NCI-H2081 (cell line): Measurements from ENCODE around the gene P4HA1.

Experiments used
- DNase-seq, 2 experiments: peaks; one replicate each; lab custom pipeline; 2025; lab: John Stamatoyannopoulos, UW

P4HA1 gene

GRCh38 chr10:72981028-72981881 lies 115.4 kb downstream of the P4HA1 start:
- no peak for DNase-seq

- no peak for DNase-seq
Measured at GRCh38 chr10:72980348-72980747, 116.3 kb downstream of the P4HA1 start.

DNA sequence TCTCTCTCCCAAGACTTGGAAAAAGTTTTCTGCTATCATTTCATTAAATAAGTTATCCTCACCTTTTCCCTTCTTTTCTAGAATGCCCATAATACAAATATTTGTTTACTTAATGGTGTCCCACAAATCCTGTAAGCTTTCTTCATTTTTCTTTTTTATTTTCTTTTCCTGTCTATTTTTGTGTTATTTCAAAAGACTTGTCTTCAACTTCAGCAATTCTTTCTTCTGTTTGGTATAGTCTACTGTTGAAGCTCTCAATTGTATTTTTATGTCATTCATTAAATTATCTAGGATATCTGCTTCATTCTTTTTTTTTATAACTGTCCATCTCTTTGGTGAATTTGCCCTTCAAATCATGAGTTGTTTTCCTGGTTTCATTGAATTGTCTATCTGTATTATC lies 117.0 kb downstream of the P4HA1 start:
- DNase-seq, result no peak

- no peak for DNase-seq
Measured at GRCh38 chr10:72976886-72977285, 119.8 kb downstream of the P4HA1 start.
